ENCODE measurements around the gene MCAT.
"Not testable (repeated sequence)": the region's sequence is repeated elsewhere in the genome, so short reads cannot be mapped to it uniquely, and the experiment has no call there.

The MCAT gene

GRCh38 chr22:43118024-43118849 lies 25.0 kb downstream of the MCAT start:
- no peak for DNase-seq

GRCh38 chr22:43116932-43117331 lies 26.3 kb downstream of the MCAT start:
- no peak for DNase-seq

- DNase-seq = no peak
Measured at GRCh38 chr22:43114958-43115357, 28.2 kb downstream of the MCAT start.

- DNase-seq = no peak
Measured at GRCh38 chr22:43113526-43114251, 29.5 kb downstream of the MCAT start.

- peak; percentile 33 for DNase-seq
Measured at GRCh38 chr22:43110927-43111623, 32.1 kb downstream of the MCAT start.

DNA sequence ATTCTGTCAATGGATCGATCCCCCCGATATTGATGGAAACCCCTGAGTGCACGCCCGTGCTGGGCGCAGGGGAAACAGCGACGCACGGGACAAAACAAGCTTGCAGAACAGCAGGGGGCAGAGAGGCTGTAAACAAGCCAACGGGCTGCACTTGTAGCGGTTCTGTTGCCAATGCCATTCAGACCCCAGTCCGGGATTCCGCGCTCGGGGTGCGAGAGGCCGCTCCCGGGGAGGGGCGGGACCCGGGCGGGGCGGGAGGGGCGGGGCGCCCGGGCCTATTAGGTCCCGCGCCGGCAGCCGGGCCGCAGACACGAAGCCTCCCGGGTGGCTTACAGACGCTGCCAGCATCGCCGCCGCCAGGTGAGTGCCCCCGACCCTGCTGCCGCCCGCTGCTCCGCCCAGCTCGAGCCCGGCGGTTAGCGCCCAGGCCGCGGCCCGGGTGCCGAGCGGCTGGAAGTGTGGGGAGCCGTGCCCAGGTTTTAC lies 32.7 kb downstream of the MCAT start, which contains the start of gene BIK:
TSS of gene BIK (plus strand) at position 307 of the 483 bp plus-strand sequence. CDS start 13,273 bp downstream, outside the sequence.
- DNase-seq = peak; percentile 29

DNA sequence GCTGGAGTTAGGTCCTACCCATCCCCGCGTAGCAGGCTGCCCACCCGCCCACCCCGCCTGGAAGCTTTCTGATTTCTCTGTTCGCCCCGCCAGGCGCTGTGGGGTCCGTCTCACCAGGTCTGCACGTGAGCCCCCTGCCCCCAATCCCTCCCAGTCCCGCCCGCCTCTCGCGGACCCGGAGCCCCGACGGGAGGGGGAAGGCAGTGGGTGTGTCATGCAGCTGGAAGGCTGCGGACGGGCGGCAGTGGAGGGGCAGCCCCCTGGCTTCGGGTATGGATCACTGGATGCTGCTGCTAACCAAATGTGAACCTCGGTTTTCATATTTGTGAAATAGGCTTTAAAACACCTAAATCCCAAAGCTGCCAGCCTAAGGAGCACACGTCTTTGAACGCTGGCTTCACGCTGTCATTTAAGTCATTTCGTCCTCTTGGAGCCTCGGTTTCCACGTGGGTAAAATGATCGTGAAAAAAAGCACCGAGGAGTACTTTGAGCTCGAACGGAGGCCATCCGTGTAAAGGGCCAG lies 33.2 kb downstream of the MCAT start:
- DNase-seq = no peak

GRCh38 chr22:43109511-43109910 lies 33.7 kb downstream of the MCAT start:
- DNase-seq = no peak

GRCh38 chr22:43106302-43106701 lies 36.9 kb downstream of the MCAT start:
- DNase-seq = no peak

DNA sequence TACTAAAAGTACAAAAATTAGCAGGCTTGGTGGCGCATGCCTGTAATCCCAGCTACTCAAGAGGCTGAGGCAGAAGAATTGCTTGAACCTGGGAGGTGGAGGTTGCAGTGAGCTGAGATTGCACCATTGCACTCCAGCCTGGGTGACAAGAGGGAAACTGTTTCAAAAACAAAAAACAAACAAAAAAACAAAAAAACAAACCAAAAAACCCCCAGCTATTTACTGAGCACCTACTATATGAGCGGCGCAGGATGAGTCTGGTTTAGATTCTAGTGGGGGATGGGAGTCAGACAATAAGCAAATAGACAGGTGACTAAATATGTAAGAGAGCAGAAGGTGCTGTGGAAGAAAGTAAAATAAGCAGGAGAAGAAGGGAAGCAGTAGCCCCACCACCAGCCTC lies 38.2 kb downstream of the MCAT start:
- not testable (repeated sequence) for DNase-seq

DNA sequence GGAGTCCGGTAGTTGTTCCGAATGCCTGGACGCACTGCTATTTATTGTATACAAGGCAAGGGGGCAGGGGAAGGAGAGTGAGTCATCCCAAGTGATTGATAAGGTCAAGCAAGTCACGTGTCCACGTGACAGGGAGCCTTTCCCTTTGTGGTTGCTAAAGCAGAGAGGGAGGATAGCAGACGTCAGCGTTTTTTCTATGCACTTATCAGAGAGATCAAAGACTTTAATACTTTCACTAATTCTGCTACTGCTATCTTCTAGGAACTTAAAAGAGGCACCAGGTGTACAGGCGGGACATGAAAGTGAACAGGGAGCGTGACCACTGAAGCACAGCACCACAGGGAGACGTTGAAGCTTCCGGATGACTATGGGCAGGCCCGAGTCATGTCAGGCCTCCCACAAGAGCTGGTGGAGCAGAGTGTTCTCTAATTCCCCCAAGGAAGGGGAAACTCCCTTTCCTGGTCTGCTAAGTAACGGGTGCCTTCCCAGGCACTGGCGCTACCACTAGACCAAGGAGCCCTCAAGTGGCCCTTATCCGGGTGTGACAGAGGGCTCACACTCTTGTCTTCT lies 39.1 kb downstream of the MCAT start:
- DNase-seq = peak; percentile 17

- no peak for DNase-seq
Measured at GRCh38 chr22:43101306-43101705, 41.9 kb downstream of the MCAT start.

DNA sequence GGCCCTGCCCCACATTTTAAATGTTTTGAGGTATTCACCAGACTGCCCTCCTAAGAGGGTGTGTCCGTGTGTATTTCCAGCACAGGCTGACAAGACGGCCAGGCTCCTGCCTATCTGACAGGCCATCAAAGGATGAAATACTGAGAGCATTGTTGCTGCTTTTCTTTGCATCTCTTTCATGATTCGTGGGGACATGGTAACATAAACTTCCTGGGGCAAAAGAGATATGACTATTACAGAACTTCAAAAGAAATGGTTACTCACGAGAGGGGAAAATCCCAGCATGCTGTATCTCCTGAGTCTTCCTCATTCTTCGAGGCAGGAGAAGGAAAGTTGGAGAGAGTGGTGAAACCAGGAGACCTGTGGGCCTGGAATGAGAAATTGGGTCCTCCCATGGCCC lies 43.0 kb downstream of the MCAT start:
- DNase-seq = no peak

GRCh38 chr22:43099095-43099494 lies 44.1 kb downstream of the MCAT start:
- DNase-seq = no peak

DNA sequence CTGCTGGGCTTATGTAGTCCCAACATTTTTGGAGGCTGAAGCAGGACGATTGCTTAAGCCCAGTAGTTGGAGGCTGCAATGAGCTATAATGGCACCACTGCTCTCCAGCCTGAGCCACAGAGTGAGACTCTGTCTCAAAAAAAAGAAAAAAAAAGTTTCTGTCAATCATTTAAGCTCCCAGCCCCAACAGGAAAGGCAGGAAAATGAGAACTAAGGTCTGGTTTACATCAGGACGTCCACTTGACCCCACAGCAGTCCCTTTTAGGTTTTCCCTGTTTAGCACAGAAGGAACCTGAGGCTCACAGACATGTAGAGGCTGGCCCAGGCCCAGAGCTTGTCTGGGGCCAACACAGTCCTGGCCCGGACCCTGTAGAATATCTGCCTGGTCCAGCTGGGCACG lies 44.8 kb downstream of the MCAT start:
- DNase-seq = no peak

GRCh38 chr22:43096420-43096819 lies 46.8 kb downstream of the MCAT start:
- DNase-seq = no peak

GRCh38 chr22:43094551-43094950 lies 48.6 kb downstream of the MCAT start:
- no peak for DNase-seq

DNA sequence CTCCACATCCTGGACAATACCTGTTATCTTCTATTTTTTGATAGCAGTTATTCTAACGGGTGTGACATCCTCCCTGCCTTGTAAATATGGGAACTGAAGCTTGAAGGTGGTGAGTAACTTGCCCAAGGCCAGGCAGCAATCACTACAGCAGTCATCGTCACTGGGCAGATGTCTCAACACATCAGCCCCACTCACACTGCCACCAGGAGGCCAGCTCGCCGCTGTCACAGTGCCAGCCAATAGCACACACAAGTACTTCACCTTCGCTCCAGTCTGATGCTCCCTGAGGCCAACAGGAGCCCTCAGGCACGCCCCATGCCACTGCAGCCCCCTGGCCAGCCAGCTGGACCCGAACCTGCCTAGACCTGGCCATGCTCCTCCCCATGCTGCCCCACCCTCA lies 49.1 kb downstream of the MCAT start:
- DNase-seq = no peak

GRCh38 chr22:43092085-43092484 lies 51.1 kb downstream of the MCAT start:
- no peak for DNase-seq

DNA sequence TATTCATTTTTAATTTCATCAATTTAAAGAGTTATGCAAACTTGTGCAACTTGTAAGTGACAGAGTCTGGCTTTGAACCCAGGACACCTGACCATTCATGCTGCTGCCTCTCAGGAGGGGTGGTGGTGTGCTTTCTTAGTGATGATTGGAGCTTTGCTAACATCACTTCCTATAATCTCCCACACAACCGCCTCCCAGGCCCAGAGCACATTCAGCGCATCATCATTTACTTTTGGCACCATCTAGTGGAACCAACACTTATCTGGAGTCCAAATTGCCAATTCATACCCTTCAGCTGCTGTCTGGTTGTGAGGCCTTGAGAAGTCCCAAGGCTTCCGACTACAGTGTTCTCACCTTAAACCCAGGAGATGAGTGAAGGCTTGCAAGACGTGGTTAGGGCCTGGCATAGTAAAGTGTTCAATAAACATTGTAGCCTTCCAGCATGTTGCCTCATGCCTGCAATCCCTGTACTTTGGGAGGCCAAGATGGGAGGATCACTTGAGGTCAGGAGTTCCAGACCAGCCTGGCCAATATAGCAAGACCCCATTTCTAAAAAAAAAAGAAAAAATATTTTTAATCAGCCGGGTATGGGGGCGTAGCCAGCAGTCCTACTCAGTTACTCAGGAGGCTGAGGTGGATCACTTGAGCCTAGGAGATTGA lies 52.9 kb downstream of the MCAT start:
- peak; percentile 5 for DNase-seq

DNA sequence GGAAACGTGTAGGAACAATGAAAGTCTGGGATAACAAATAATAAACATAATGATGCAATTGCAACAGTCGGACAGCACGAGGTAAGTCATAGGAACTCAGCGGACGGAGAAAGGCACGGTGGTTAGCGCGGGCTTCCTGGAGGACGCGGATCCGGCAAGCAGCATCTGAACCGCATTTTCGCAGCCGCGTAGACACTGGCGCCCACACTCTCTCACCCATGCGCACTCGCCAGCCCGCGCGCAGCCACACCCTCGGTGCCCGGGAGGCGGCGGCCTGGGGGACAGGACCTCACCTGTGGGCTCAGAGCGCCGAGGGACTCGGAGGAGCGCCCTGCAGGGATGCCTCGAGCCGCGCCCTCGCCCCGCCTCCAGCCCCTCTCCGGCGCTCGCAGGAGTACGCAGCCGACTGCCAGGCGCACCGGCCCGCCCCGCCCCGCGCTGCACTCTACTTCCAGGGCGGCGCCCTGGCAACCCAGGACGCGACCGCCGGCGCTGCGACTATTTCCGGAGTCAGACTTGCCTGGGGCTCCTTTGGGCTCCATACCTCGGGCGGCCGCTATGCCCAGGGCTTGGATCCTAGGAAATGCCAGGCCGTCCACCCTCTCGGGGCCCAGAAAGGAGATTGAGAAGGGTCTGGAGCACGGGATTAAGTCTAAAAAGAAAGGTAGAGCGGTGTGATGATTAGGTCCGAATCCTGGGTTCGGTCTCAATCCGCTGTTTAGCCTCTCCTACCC lies 54.0 kb downstream of the MCAT start, which contains the start of gene TTLL1:
TSS of gene TTLL1 (minus strand) at position 408 of the 734 bp plus-strand sequence. CDS start 13,805 bp downstream, outside the sequence.
- peak; percentile 83 for DNase-seq
